Mucosa of descending colon (tissue), 3 donors: Measurements from ENCODE around the gene ARHGAP5. TPM values are rescaled to one million over a fixed set of nuclear protein-coding genes. Genes with fewer than 3 reads are reported as not detected.
A peak's percentile ranks its signal among the peaks of the same experiment; 100 is the strongest.

Experiments
- ATAC-seq: fragments of 200-7000 bp; cut with Tn5 transposase; one replicate; pipeline ENCODE4 v1.9.1; 2020; ENCODE audit warnings: mild to moderate bottlenecking, moderate library complexity
- DNase-seq, 3 donors: peaks; one replicate each; pipeline ENCODE4 v3.0.0-alpha.2; 2020
- H3K36me3 ChIP-seq: fragments of 200-600 bp; one replicate; pipeline ENCODE4 v1.8.0; 2021; ENCODE audit warnings: low read depth, mild to moderate bottlenecking
- H3K4me1 ChIP-seq: fragments of 200-600 bp; one replicate; pipeline ENCODE4 v1.8.0; 2021; ENCODE audit warnings: low read depth, mild to moderate bottlenecking
- H3K4me3 ChIP-seq: fragments of 200-600 bp; one replicate; pipeline ENCODE4 v1.8.0; 2021; ENCODE audit warnings: mild to moderate bottlenecking
- H3K9me3 ChIP-seq: fragments of 200-600 bp; one replicate; pipeline ENCODE4 v1.8.0; 2021; ENCODE audit warnings: mild to moderate bottlenecking
- intact Hi-C, 2 donors: fragments of 100-400 bp; cut with DNase I in 1 of 2; cut with micrococcal nuclease in 1 of 2; formaldehyde crosslinking; loops; one replicate each; pipeline versions ENCODE4 v1.11.0 to v1.11.1; 2022; cut with DNase I, micrococcal nuclease
- total RNA-seq, 3 donors: library from RNA; stranded (reverse); fragmentation: NEBNext Ultra II Directional in 2 of 3; extraction: Animal tissue kit (Norgen Biotek cat#: 25700) in 2 of 3; gene quantifications; one replicate each; pipeline versions ENCODE4 v1.2.1 to v1.2.4, GENCODE V29; 2021 to 2023
- TF ChIP-seq, protein P1 (sequence below): fragments of 200-600 bp; IDR thresholded peaks from one replicate; pipeline ENCODE4 v1.8.0; 2022; ENCODE audit warnings: antibody characterized with exemption, mild to moderate bottlenecking
- donor health status: DM: no; HTN: no; CAD: no; lungs with moderate emphysema.
- donor health status: DM: no; HTN: no; CAD: no.
- donor health status: DM: no; HTN: yes; CAD: no.

ARHGAP5 gene
- total RNA-seq, 3 donors from 2014 or later: 94.7 to 203 (median 106) TPM

DNA sequence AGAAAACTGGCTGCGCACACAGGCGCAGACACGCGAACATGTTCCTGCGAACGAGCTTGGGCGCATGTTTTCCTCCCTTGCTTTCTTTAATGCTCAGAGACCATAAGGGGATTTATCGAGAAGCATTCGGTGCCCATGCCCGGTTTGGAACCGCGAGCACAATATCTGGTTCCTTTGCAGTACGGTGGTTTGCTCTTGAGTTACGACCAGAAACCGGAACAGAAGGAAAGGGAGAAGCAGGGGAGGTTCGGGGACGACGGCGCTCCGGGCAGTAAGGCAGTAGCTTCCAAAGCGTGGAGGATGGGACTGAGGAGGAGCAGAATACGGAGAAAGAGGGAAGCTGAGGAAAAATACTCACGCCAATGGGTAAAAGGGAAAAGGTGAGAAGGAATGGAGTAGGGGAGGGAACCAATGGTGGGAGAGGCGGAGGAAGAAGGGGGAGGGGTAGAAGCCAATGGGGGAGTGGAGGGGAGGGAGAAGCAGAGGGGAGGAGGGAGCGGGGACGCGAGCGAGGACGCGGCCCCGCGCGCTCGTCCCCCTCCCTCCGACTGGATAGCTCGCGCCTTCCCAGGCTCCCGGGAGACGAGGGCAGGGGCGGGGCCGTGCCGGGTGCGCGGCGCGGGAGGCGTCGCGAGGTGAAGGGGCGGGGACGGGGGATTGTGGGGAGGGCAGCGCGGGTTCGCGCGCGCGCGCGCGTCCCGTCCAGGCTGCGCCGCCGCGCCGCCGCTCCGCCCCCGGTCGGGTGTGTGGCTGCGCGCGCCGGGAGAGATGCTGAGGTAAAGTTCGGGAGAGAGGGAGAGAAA lies 625 bp upstream of the ARHGAP5 start:
- Histone ChIP-seq H3K4me3 (peak overlapping the region; percentile 99), H3K4me1 (peaks cover 28% of the 10 kb centered on the region), H3K36me3 (no peaks in the 10 kb centered on the region), H3K9me3 (no peaks in the 10 kb centered on the region)
- ATAC-seq (peak; percentile 89), DNase-seq (peak; percentile 95 to 98 (median 96))
- TF ChIP-seq, protein P1, sequence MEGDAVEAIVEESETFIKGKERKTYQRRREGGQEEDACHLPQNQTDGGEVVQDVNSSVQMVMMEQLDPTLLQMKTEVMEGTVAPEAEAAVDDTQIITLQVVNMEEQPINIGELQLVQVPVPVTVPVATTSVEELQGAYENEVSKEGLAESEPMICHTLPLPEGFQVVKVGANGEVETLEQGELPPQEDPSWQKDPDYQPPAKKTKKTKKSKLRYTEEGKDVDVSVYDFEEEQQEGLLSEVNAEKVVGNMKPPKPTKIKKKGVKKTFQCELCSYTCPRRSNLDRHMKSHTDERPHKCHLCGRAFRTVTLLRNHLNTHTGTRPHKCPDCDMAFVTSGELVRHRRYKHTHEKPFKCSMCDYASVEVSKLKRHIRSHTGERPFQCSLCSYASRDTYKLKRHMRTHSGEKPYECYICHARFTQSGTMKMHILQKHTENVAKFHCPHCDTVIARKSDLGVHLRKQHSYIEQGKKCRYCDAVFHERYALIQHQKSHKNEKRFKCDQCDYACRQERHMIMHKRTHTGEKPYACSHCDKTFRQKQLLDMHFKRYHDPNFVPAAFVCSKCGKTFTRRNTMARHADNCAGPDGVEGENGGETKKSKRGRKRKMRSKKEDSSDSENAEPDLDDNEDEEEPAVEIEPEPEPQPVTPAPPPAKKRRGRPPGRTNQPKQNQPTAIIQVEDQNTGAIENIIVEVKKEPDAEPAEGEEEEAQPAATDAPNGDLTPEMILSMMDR: no peak
- intact Hi-C loops: loop anchor here in 1 of 2 donors (10.0 kb wide), 1 partner anchor 132 kb away; no protein-coding TSS in a partner anchor

DNA sequence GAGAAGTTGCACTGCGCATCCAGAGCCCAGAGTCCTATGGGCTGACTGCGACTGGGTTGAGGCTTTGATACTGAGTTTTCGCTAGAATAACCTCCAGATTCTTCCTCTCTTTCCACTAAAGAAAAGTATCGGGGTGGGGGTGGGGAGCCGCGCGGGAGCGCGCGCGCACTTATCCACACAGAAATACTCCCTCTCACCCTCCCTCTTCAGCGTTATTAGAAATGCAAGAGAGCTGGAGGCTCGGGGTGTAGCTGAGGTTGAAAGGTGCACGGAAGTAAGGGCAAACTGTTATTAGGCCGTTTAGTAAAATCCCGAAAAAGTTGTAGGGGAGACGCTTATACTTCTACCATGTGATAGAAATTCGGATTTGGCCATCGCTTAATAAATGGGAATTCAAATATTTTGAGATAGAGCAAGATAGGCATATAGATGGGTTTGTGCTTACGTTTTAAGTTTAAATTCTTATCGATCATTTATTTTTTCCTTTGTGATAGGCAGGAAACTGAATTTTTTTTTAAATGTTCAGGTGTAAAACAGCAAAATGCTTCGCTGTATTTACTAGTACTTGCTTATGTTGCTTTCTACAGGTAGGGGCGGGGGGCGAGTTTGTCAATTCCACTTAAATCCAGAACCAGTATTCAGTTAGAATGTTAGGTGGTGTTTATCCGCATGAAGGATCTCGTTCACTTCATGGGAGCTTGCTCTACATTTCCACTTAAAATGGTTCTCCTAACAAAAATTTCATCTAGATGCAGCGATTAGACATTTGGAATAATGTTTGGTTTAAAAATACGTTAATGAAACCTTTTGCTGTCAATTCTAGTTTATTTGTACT lies 1.1 kb downstream of the ARHGAP5 start:
- TF ChIP-seq, protein P1: no peak
- peak; percentile 6 for ATAC-seq
- intact Hi-C loops: loop anchor here in 1 of 2 donors (10.0 kb wide), 1 partner anchor 133 kb away; no protein-coding TSS in a partner anchor

DNA sequence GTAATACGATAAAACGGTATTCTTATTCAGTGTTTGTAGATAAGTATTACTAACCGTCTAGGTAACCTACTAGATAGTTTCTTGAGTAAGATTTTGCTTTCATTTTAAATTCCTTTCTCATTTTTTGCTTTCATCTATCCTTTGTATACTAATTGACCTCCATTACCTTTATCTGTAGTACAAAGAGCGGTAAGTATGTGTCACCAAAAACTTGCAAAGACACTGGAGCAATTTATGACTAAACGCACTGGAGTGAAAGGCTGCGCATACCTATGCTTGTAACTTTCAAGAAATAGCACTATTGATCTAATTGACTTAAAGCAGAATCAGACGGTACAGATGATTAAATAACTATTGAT lies 1.7 kb downstream of the ARHGAP5 start:
- H3K4me1 ChIP-seq: peaks cover 44% of the 10 kb centered on the region
- intact Hi-C loops: loop anchor here in 1 of 2 donors (10.0 kb wide), 1 partner anchor 134 kb away; no protein-coding TSS in a partner anchor
- TF ChIP-seq, protein P1: no peak
- H3K9me3 ChIP-seq: no peaks in the 10 kb centered on the region
- no peak overlapping the region for H3K4me3 ChIP-seq
- ATAC-seq: no peak
- no peaks in the 10 kb centered on the region for H3K36me3 ChIP-seq
- no peak for DNase-seq

More for the DNA sequence above, 1.1 kb downstream of the ARHGAP5 start:
- Histone ChIP-seq H3K36me3 (no peaks in the 10 kb centered on the region), H3K4me1 (peaks cover 38% of the 10 kb centered on the region), H3K9me3 (no peaks in the 10 kb centered on the region), H3K4me3 (peak overlapping the region; percentile 99)
- peak; percentile 47 to 62 (median 58) for DNase-seq

DNA sequence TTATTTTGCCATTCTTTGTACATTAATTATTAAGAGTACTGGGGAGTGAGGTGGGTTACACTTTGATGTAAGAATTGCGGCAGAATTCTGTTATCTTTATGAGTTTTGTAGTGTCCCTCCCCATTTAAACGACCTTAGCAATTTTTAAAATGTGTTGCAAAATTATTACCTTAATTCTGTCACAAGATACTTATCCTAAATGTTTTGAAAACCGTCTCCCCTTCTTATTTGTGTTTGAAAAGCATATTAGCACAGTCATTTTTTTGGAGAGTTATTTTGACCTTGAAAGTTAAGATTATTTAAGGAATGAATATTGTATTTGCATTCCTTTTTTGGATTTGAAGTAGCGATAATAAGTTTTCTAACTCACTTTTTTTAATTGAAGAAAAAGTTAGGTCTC lies 2.2 kb downstream of the ARHGAP5 start:
- intact Hi-C loops: loop anchor here in 1 of 2 donors (10.0 kb wide), 1 partner anchor 134 kb away; no protein-coding TSS in a partner anchor
- TF ChIP-seq, protein P1: no peak
- H3K4me1 ChIP-seq: peaks cover 48% of the 10 kb centered on the region
- H3K4me3 ChIP-seq: no peak overlapping the region
- no peaks in the 10 kb centered on the region for H3K36me3 ChIP-seq
- DNase-seq (no peak), ATAC-seq (no peak)
- no peaks in the 10 kb centered on the region for H3K9me3 ChIP-seq

DNA sequence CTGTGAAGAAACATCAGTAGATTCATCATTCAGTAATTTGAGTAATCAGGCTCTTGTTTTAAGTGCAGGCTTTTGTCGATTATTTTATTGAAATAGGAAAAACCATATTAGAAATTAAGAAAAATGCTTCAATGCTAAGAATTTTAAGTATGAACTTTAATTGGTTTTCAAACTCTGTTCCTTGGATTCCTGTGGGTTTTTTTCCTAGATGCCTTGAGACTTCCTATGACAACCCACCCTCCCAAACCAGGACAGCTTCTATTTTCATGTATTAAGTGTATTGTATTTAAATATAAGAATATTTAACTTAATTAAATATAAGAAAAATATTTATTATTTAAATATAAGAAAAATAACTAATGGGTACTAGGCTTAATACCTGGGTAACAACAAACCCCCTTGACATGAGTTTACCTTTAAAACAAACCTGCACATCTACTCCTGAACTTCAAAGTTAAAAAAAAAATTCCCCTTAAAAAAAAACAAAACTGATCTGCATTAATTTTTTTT lies 3.0 kb downstream of the ARHGAP5 start:
- no peaks in the 10 kb centered on the region for H3K9me3 ChIP-seq
- TF ChIP-seq, protein P1: no peak
- H3K4me1 ChIP-seq: peaks cover 47% of the 10 kb centered on the region
- no peak overlapping the region for H3K4me3 ChIP-seq
- ATAC-seq: no peak
- DNase-seq: no peak
- no peaks in the 10 kb centered on the region for H3K36me3 ChIP-seq
- intact Hi-C loops: no loop called here
